Erythroblast (primary cell): Measurements from ENCODE around the gene GFOD1.

Experiments used
- GATA1 ChIP-seq: IDR thresholded peaks from 2 replicates; pipeline ENCODE4 v1.6.1; 2011; ENCODE audit warnings: low read depth, mild to moderate bottlenecking, control low read depth, low read length, moderate library complexity
- POLR2A ChIP-seq: IDR thresholded peaks from 2 replicates; pipeline ENCODE4 v1.6.1; 2011; ENCODE audit warnings: mild to moderate bottlenecking, low read length

DNA sequence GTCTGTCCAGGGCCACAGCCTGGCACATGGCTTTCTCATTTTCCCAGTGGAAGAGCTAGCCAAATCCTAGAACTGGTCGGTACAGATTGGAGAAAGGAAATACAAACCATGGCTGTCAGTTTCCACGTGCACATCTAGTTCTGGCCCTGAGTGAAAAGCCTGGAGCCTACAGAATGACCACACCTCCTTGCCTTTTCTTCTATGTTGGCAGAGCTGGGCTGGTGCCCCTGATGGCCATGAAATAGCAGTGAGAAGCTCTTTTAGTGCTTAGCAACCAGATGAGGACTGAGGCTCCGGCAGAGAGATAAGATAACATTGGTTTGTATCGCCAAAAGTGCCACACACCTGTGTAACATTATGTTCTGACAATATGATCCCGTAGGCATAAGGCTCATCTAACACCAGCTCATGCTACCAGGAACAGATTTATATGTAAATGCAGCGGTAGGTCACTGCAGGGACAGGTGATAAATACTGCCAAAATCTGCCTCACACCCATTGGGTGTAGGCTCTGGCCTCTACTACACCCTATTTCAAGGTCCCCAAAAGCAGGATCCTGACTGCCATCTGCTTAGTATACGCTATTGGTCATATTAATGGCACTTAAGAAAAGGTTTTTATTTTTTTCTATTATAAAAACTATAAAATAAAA lies 119.2 kb downstream of the GFOD1 start:
- TF ChIP-seq POLR2A (no peak), GATA1 (no peak)
